Gastrocnemius medialis (tissue), 4 donors: ENCODE measurements around the gene DTL. TPM values are rescaled to one million over a fixed set of nuclear protein-coding genes. Genes with fewer than 3 reads are reported as not detected.

ENCODE experiments used
- ATAC-seq, 2 donors: fragments of 150-250 bp; one replicate each; pipeline ENCODE4 v1.9.1; 2016
- DNase-seq, 2 donors: peaks; one replicate each; pipeline ENCODE4 v3.0.0-alpha.2; 2019
- H3K27ac ChIP-seq, 4 donors: fragments of 200-600 bp; sonication (generic); 1 replicate in 1 of 4; 2 replicates in 3 of 4; pipeline ENCODE4 v1.5.1; 2016 to 2018; ENCODE audit warnings: mild to moderate bottlenecking in 2 of 4, moderate library complexity in 1 of 4
- H3K27me3 ChIP-seq, 3 donors: fragments of 200-600 bp; sonication (generic) in 2 of 3; 1 replicate in 1 of 3; 2 replicates in 2 of 3; pipeline versions ENCODE4 v1.5.1 to v1.6.0; 2016 to 2019; ENCODE audit warnings: mild to moderate bottlenecking in 1 of 3, moderate library complexity in 1 of 3
- H3K36me3 ChIP-seq, 2 donors: fragments of 200-600 bp; sonication (generic) in 1 of 2; one replicate each; pipeline ENCODE4 v1.5.1; 2017 to 2018
- H3K4me1 ChIP-seq, 2 donors: fragments of 200-600 bp; sonication (generic) in 1 of 2; one replicate each; pipeline ENCODE4 v1.5.1; 2016 to 2017; ENCODE audit warnings: mild to moderate bottlenecking in 2 of 2
- H3K4me3 ChIP-seq, 4 donors: fragments of 200-600 bp; sonication (generic) in 3 of 4; 1 replicate in 1 of 4; 2 replicates in 3 of 4; pipeline ENCODE4 v1.5.1; 2016 to 2019; ENCODE audit warnings: mild to moderate bottlenecking in 2 of 4
- H3K9me3 ChIP-seq, 3 donors: fragments of 200-600 bp; sonication (generic) in 2 of 3; 1 replicate in 1 of 3; 2 replicates in 2 of 3; pipeline ENCODE4 v1.5.1; 2016 to 2019
- CTCF ChIP-seq, 5 experiments: fragments of 450-650 bp in 3 of 5; fragments of 200-600 bp in 2 of 5; sonication (generic) in 2 of 5; IDR thresholded peaks in 4 of 5; conservative IDR thresholded peaks in 1 of 5; 1 replicate in 4 of 5; 2 replicates in 1 of 5; pipeline ENCODE4 v1.5.1; 2016 to 2019; ENCODE audit warnings: antibody characterized with exemption in 5 of 5, mild to moderate bottlenecking in 3 of 5, moderate library complexity in 3 of 5
- POLR2A ChIP-seq, 2 donors: fragments of 450-650 bp; IDR thresholded peaks; one replicate each; pipeline ENCODE4 v1.6.1; 2017; ENCODE audit warnings: antibody characterized with exemption in 2 of 2, mild to moderate bottlenecking in 2 of 2, moderate library complexity in 2 of 2
- in situ Hi-C, 4 donors: fragments of 200-750 bp; cut with MboI; loops; one replicate each; pipeline versions ENCODE4 v1.15.0 to v1.8.0; 2017; ENCODE audit warnings: low sequenced_read_pairs in 4 of 4
- intact Hi-C: fragments of 100-400 bp; cut with DNase I; formaldehyde crosslinking; loops from one replicate; pipeline ENCODE4 v1.15.1; 2023; ENCODE audit warnings: low total_unique reads
- total RNA-seq, 4 donors: library from RNA; depleted of rRNA; stranded (reverse); fragments of >200 nt; gene quantifications; one replicate each; pipeline versions ENCODE4 v1.1.0 to v1.2.3, GENCODE V29; 2016

Gene DTL
- total RNA-seq, 4 donors from 2014 or later: 0.52 to 1.8 TPM; not detected in 2

- no peak for ATAC-seq
- no peaks in the 10 kb centered on the region for H3K4me1 ChIP-seq
- no peak overlapping the region for H3K27ac ChIP-seq
- TF ChIP-seq CTCF (IDR thresholded peaks at IDR 0.05 in 4 of 5, conservative IDR thresholded peaks at IDR 0.05 in 1 of 5) (no peak), POLR2A (IDR thresholded peaks at IDR 0.05) (no peak)
- DNase-seq: no peak
- no peaks in the 10 kb centered on the region for H3K9me3 ChIP-seq
- intact Hi-C loops: no loop called here
- H3K4me3 ChIP-seq: no peak overlapping the region
- H3K27me3 ChIP-seq: no peaks in the 10 kb centered on the region
- no peaks in the 10 kb centered on the region for H3K36me3 ChIP-seq
- in situ Hi-C loops: no loop called here
These were observed 63.2 kb downstream of the DTL start for GRCh38 chr1:212098771-212099170.

GRCh38 chr1:212101251-212101650, 65.7 kb downstream of the DTL start:
- DNase-seq (no peak), ATAC-seq (no peak)
- intact Hi-C loops: no loop called here
- TF ChIP-seq POLR2A (IDR thresholded peaks at IDR 0.05) (no peak), CTCF (IDR thresholded peaks at IDR 0.05 in 4 of 5, conservative IDR thresholded peaks at IDR 0.05 in 1 of 5) (no peak)
- H3K36me3 ChIP-seq: no peaks in the 10 kb centered on the region
- no peak overlapping the region for H3K4me3 ChIP-seq
- peaks cover 20 to 21% of the 10 kb centered on the region in 2 donors for H3K4me1 ChIP-seq
- no peaks in the 10 kb centered on the region for H3K9me3 ChIP-seq
- no peaks in the 10 kb centered on the region for H3K27me3 ChIP-seq
- no peak overlapping the region for H3K27ac ChIP-seq
- in situ Hi-C loops: no loop called here

GRCh38 chr1:212101735-212102134, 66.2 kb downstream of the DTL start:
- no peak for TF ChIP-seq CTCF (IDR thresholded peaks at IDR 0.05 in 4 of 5, conservative IDR thresholded peaks at IDR 0.05 in 1 of 5)
- Histone ChIP-seq H3K27ac (no peak overlapping the region), H3K4me3 (no peak overlapping the region), H3K9me3 (no peaks in the 10 kb centered on the region), H3K36me3 (no peaks in the 10 kb centered on the region), H3K4me1 (peaks cover 24 to 26% of the 10 kb centered on the region in 2 donors), H3K27me3 (no peaks in the 10 kb centered on the region)
- ATAC-seq (no peak), DNase-seq (no peak)
- intact Hi-C loops (no loop called here), in situ Hi-C loops (no loop called here)

DNA sequence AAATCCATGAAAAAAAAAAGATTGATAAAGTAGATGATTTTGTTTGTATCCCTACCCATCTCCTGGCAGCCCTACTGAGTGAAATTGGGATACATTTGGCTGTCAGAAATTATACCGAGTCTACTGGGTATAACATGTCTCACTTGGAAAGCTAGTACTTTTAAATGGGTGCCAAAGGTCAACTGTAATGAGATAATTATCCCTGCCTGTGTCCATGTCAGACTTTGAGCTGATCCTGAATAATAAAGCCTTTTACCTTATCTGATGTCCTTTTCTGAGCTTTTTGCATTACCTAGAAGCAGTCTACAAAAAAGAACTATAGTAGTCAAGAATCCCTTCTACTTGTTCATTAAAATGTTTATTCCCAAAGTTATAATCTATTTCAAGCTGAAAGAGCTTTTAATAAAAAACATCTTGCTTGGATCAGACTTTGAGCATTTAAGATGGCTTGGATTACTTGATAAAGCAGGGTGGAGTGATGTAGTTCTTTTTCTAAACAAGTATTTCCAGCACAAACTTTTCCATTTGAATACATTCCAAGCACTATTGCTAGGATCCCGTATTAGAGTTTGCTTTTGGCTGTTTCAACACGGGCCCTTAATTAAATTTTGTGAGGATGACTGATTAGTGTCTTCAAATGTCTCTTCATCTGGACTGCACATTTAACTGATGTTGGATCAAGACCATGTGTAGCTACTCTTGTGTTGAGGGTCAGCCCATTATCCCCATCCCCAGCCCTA, 69.2 kb downstream of the DTL start:
- ATAC-seq: no peak
- in situ Hi-C loops (no loop called here), intact Hi-C loops (no loop called here)
- H3K4me1 ChIP-seq: peaks cover 29 to 34% of the 10 kb centered on the region in 2 donors
- H3K36me3 ChIP-seq: no peaks in the 10 kb centered on the region
- H3K27me3 ChIP-seq: no peaks in the 10 kb centered on the region
- no peak for DNase-seq
- no peak overlapping the region for H3K27ac ChIP-seq
- no peak overlapping the region for H3K4me3 ChIP-seq
- no peaks in the 10 kb centered on the region for H3K9me3 ChIP-seq
- TF ChIP-seq CTCF (IDR thresholded peaks at IDR 0.05 in 4 of 5, conservative IDR thresholded peaks at IDR 0.05 in 1 of 5): no peak
- TF ChIP-seq POLR2A (IDR thresholded peaks at IDR 0.05): no peak
